Cardiac fibroblast (primary cell): ENCODE data around the gene RND2.
A peak's percentile ranks its signal among the peaks of the same experiment; 100 is the strongest.

Experiments
- DNase-seq, 2 donors: peaks; one replicate each; pipeline versions ENCODE4 v3.0.0 to v3.0.0-alpha.2; 2010; ENCODE audit warnings: low read depth in 2 of 2
- H3K4me3 ChIP-seq, 2 donors: replicated peaks in 1 of 2; 1 replicate in 1 of 2; 2 replicates in 1 of 2; pipeline ENCODE4 v1.5.1; 2011; ENCODE audit warnings: low read depth in 2 of 2, low read length in 2 of 2, mild to moderate bottlenecking in 2 of 2, moderate library complexity in 1 of 2
- TF ChIP-seq, protein P1 (sequence below): IDR thresholded peaks from one replicate; pipeline ENCODE4 v1.5.1; 2011; ENCODE audit warnings: low read depth, mild to moderate bottlenecking, low read length, inconsistent platforms

Gene RND2

DNA sequence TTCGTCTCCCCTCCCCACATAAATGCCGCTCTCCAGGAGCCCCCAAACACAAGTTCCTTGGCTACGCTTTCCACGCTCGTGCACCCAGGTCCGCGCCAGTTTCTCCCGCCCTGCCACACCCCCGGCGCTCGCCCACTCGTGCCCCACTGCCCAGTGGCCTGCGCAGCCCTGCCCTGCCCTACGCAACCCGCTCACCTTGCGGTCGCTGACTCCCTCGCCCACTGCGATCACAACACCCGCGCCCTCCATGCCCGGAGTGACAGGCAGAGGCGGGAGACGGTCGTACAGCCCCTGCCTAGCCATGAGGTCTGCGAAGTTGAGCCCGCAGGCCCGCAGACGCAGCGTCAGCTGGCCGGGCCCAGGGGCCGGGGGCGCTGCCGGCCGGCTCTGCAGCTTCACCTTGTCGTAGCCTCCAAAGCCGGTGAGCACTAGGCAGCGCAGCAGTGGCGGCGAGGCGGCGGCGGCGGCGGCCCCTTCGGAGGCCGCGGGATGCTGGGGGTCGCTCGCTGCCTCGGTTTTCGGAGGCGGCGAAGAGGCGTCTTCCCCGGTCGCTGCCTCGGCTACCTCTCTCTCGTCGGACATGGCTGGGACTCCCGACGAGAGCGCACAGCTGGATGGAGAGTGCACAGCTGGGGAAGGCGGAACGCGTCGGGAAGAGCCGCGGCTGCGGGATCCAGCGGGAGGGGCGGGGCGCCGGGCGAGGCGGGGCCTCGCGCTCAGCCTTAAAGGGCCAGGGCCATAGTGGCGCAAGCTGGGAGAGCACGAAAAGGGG is 3.1 kb upstream of the RND2 start, which contains the start of gene VAT1:
Gene VAT1, minus strand, starts transcription at position 645 of the 772 bp plus-strand sequence. Its CDS starts 63 bp downstream, at position 582.
- H3K4me3 ChIP-seq, result peak within 1 kb of the TSS; percentile 99 to 100
- TF ChIP-seq, protein P1, sequence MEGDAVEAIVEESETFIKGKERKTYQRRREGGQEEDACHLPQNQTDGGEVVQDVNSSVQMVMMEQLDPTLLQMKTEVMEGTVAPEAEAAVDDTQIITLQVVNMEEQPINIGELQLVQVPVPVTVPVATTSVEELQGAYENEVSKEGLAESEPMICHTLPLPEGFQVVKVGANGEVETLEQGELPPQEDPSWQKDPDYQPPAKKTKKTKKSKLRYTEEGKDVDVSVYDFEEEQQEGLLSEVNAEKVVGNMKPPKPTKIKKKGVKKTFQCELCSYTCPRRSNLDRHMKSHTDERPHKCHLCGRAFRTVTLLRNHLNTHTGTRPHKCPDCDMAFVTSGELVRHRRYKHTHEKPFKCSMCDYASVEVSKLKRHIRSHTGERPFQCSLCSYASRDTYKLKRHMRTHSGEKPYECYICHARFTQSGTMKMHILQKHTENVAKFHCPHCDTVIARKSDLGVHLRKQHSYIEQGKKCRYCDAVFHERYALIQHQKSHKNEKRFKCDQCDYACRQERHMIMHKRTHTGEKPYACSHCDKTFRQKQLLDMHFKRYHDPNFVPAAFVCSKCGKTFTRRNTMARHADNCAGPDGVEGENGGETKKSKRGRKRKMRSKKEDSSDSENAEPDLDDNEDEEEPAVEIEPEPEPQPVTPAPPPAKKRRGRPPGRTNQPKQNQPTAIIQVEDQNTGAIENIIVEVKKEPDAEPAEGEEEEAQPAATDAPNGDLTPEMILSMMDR, result no peak
- peak; percentile 76 to 80 for DNase-seq

DNA sequence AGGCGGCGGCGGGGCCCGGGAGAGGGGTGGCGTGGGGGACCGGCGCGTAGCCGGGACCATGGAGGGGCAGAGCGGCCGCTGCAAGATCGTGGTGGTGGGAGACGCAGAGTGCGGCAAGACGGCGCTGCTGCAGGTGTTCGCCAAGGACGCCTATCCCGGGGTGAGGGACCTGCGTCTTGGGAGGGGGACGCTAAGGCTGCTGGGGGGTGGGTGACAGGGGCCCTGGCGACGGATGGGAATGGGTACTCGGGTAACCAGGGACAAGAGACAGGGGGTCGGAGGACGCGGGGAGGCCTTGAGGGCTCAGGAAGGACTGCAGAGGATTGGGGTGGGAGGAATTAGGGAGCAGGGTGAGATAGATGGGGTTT is 243 bp downstream of the RND2 start:
- TF ChIP-seq, protein P1, result no peak
- H3K4me3 ChIP-seq, result peak overlapping the region; percentile 38 to 46
- DNase-seq, result no peak

DNA sequence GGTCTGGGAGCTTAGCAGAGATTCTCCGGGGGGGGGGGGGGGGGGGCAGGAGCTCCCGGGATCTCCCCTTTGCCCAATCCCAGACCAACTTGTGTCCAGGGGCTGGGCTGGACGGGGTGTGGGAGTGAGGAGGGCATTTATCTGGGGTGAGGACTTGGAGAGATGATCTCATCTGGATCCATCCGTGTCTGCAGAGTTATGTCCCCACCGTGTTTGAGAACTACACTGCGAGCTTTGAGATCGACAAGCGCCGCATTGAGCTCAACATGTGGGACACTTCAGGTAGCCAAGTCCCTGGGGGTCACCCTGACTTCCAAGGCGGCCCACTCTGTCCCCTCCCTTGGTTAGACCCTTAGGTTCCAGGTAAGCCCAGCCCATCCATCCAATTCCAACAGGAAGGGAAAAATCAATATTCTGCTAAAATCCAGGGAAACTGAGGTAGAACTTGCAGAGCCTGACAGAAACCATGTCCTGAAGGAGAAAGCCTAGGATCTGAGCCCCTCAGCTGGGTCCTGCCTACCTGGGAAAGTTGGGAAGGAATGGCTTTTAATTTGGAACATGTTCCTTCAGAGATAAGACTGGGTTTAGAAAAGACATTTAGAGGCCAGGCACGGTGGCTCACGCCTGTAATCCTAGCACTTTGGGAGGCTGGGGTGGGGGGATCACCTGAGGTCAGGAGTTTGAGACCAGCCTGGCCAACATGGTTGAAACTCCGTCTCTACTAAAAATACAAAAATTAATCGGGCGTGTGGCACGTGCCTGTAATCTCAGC is 921 bp downstream of the RND2 start:
- no peak overlapping the region for H3K4me3 ChIP-seq
- TF ChIP-seq, protein P1, result no peak
- DNase-seq, result no peak

DNA sequence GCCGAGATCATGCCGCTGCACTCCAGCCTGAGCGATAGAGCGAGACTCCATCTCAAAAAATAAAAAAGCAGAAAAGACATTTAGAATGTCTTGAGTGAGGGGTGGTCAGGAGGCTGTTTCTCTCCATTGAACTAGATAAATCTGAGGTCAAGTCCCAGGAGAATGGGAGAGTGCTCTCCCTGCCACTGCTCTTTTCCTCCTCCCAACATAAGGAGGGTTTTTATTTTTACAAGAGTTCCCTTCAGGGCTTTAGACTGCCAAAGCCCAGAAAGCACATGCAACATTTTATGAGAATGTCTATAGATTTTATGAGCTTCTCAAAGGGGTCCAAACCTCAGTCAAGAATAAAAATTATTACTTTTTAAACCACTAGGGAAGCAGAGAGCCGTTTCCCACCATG is 1.6 kb downstream of the RND2 start:
- TF ChIP-seq, protein P1, result no peak
- no peak for DNase-seq
- H3K4me3 ChIP-seq, result no peak overlapping the region

DNA sequence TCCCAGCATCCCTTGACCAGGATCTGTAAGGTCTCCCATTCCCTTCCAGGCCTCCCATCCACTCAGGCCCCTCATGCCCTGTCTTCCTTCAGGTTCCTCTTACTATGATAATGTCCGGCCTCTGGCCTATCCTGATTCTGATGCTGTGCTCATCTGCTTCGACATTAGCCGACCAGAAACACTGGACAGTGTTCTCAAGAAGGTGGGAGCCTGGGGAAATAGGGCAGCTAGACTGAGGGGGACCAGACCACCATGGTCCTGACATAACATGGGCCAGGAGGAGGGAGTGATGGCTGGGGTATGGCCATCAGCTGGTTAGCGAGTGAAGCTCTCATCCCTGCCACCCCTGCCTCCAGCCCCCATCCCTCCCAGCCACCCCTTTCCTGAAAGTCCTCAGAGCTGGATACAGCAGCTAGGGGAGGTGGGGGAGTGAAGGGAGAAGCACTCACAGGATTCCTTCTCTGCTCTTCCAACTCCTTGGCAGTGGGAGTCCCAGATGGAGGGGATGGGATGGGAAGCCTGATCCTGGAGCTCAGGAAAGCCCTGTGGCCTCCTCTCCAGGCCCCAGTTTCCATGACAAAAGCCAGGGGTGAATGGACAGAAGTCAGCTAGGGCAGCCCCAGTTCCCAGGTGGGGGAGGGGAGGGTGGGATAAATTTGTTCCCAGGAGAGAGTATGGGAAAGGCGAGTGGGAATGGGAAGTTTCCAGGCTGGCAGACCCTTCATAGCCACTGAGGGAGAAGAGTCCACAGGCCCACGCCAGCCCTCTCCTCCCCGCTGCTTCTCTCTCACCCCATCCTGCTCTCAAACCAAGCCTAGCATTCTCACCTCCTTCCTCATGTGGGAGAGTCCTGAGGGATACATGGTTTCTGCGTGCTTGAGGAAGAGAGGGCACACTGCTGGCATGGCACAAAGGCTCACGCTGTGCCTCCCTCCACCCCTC is 2.3 kb downstream of the RND2 start:
- TF ChIP-seq, protein P1, result no peak
- no peak overlapping the region for H3K4me3 ChIP-seq
- DNase-seq, result no peak

DNA sequence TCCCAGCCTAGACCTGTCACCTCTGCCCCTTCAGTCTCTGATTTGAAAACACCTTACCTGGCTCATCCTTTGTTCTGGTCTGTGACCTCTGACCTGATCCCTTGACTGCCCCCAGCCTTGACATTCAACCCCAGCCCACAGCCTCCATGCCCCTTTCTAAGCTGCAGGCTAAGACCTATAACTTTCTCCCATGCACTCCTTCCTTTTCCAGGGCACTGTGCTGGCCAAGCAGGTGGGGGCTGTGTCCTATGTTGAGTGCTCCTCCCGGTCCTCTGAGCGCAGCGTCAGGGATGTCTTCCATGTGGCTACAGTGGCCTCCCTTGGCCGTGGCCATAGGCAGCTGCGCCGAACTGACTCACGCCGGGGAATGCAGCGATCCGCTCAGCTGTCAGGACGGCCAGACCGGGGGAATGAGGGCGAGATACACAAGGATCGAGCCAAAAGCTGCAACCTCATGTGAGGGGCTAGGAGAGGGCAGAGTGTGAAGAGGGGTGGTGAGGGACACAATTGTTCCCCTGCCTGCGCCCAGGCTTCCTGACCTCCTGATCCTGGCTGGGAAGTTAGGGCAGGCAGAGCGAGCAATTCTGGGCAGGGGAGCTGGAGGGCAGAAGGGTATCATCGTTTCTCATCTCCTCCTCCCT is 3.3 kb downstream of the RND2 start:
- TF ChIP-seq, protein P1, result no peak
- H3K4me3 ChIP-seq, result no peak overlapping the region
- DNase-seq, result no peak
